ENCODE results near the gene DNAAF3.
A peak's percentile ranks its signal among the peaks of the same experiment; 100 is the strongest.

Gene DNAAF3

GRCh38 chr19:55152017-55152416 lies 14.4 kb downstream of the DNAAF3 start:
- no peak for DNase-seq

- DNase-seq, result no peak
Measured at GRCh38 chr19:55149078-55150003, 17.1 kb downstream of the DNAAF3 start, which contains the start of gene TNNT1. TNNT1 (minus strand) TSS chr19:55149206; CDS start chr19:55147157, 2,049 bp downstream.

- no peak for DNase-seq
Measured at GRCh38 chr19:55147545-55148251, 18.7 kb downstream of the DNAAF3 start.

- no peak for DNase-seq
Measured at GRCh38 chr19:55146705-55147273, 19.6 kb downstream of the DNAAF3 start.

GRCh38 chr19:55146078-55146704 lies 20.2 kb downstream of the DNAAF3 start:
- peak; percentile 20 for DNase-seq

GRCh38 chr19:55145232-55145631 lies 21.2 kb downstream of the DNAAF3 start:
- no peak for DNase-seq

GRCh38 chr19:55141696-55142095 lies 24.7 kb downstream of the DNAAF3 start:
- DNase-seq, result no peak

GRCh38 chr19:55137915-55138314 lies 28.5 kb downstream of the DNAAF3 start:
- no peak for DNase-seq

- DNase-seq, result no peak
Measured at GRCh38 chr19:55136399-55137102, 29.9 kb downstream of the DNAAF3 start.

- DNase-seq, result no peak
Measured at GRCh38 chr19:55134736-55135135, 31.7 kb downstream of the DNAAF3 start.

- no peak for DNase-seq
Measured at GRCh38 chr19:55133639-55134444, 32.6 kb downstream of the DNAAF3 start.

- no peak for DNase-seq
Measured at GRCh38 chr19:55132453-55133129, 33.8 kb downstream of the DNAAF3 start.

GRCh38 chr19:55131421-55131820 lies 35.0 kb downstream of the DNAAF3 start:
- no peak for DNase-seq

- DNase-seq, result no peak
Measured at GRCh38 chr19:55119053-55119452, 47.4 kb downstream of the DNAAF3 start.

- DNase-seq, result peak in 1 of 2 donors; percentile 22
Measured at GRCh38 chr19:55118401-55118991, 47.9 kb downstream of the DNAAF3 start.

- DNase-seq, result peak; percentile 97 to 98
Measured at GRCh38 chr19:55117663-55118391, 48.6 kb downstream of the DNAAF3 start.

GRCh38 chr19:55116859-55117662 lies 49.4 kb downstream of the DNAAF3 start, which contains the start of gene PPP1R12C:
PPP1R12C (minus strand) TSS chr19:55117637; CDS start chr19:55117543, 94 bp downstream.
- DNase-seq, result no peak

GRCh38 chr19:55116232-55116858 lies 50.1 kb downstream of the DNAAF3 start:
- peak; percentile 62 to 67 for DNase-seq
